Measurements from ENCODE around the gene FAM149B1.

The FAM149B1 gene

DNA sequence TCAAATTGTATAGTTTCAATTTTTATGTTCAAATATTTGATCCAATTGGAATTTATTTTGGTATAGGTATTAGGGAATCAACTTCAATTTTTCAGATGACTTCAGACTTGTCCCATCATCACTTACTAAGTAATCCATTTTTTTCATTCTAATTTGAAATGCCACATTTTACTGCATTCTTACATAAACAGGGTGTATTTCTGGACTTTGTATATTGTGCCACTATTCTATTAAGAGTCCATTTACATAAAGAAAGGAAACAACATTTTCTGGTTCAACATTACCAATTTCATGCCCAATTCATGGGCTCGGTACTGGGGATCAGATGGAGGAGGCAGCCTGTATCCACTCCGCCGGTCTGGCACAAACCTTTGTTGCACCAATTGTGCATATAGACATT, 15.9 kb upstream of the FAM149B1 start:
- peaks cover 68% of the 10 kb centered on the region for H3K36me3 ChIP-seq (ENCODE audit: insufficient read depth, low read length)
- H3K27me3 ChIP-seq (ENCODE audit: insufficient read depth, low read length, poor library complexity), result no peaks in the 10 kb centered on the region
- ATAC-seq (ENCODE audit: insufficient read depth, low read depth), result no peak
- no peaks in the 10 kb centered on the region for H3K4me1 ChIP-seq (ENCODE audit: insufficient read depth, low read length)
- 0 out of 2 replicates have a peak, but pooled peaks cover 4% of the 10 kb centered on the region for H3K79me2 ChIP-seq (ENCODE audit: insufficient read depth, low read length)
- DNase-seq, result no peak
- no peak overlapping the region for H3K27ac ChIP-seq (ENCODE audit: low read length)
- H3K9me3 ChIP-seq (ENCODE audit: insufficient read depth, low read length, severe bottlenecking), result no peaks in the 10 kb centered on the region
- no peak for TF ChIP-seq EZH2 (IDR thresholded peaks at IDR 0.05; ENCODE audit: borderline replicate concordance, low read depth, low read length, severe bottlenecking)
- TF ChIP-seq, protein P1, sequence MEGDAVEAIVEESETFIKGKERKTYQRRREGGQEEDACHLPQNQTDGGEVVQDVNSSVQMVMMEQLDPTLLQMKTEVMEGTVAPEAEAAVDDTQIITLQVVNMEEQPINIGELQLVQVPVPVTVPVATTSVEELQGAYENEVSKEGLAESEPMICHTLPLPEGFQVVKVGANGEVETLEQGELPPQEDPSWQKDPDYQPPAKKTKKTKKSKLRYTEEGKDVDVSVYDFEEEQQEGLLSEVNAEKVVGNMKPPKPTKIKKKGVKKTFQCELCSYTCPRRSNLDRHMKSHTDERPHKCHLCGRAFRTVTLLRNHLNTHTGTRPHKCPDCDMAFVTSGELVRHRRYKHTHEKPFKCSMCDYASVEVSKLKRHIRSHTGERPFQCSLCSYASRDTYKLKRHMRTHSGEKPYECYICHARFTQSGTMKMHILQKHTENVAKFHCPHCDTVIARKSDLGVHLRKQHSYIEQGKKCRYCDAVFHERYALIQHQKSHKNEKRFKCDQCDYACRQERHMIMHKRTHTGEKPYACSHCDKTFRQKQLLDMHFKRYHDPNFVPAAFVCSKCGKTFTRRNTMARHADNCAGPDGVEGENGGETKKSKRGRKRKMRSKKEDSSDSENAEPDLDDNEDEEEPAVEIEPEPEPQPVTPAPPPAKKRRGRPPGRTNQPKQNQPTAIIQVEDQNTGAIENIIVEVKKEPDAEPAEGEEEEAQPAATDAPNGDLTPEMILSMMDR (IDR thresholded peaks at IDR 0.05; ENCODE audit: borderline replicate concordance, extremely low read depth, low read length, poor library complexity, severe bottlenecking), result no peak
- H3K4me3 ChIP-seq (ENCODE audit: low read depth in 1 of 2, low read length in 2 of 2), result no peak overlapping the region
- no peak overlapping the region for H3K9ac ChIP-seq (ENCODE audit: low read depth, low read length)
- no peak overlapping the region for H2AFZ ChIP-seq (ENCODE audit: low read depth, low read length)
- 0 out of 2 replicates have a peak, but pooled peaks cover 3% of the 10 kb centered on the region for H4K20me1 ChIP-seq (ENCODE audit: insufficient read depth, low read length)
- H3K4me2 ChIP-seq (ENCODE audit: insufficient read depth, low read length), result no peak overlapping the region

GRCh38 chr10:73156054-73156453, 11.9 kb upstream of the FAM149B1 start:
- DNase-seq (no peak), ATAC-seq (ENCODE audit: insufficient read depth, low read depth) (no peak)
- peaks cover 2% of the 10 kb centered on the region; the same call in 1 of the 2 replicates for H3K4me1 ChIP-seq (ENCODE audit: insufficient read depth, low read length)
- no peak overlapping the region for H2AFZ ChIP-seq (ENCODE audit: low read depth, low read length)
- peaks cover 25% of the 10 kb centered on the region for H3K79me2 ChIP-seq (ENCODE audit: insufficient read depth, low read length)
- no peak overlapping the region for H3K9ac ChIP-seq (ENCODE audit: low read depth, low read length)
- H3K36me3 ChIP-seq (ENCODE audit: insufficient read depth, low read length), result peaks cover 66% of the 10 kb centered on the region
- no peak for TF ChIP-seq EZH2 (IDR thresholded peaks at IDR 0.05; ENCODE audit: borderline replicate concordance, low read depth, low read length, severe bottlenecking)
- TF ChIP-seq, protein P1 (IDR thresholded peaks at IDR 0.05; ENCODE audit: borderline replicate concordance, extremely low read depth, low read length, poor library complexity, severe bottlenecking), result no peak
- no peaks in the 10 kb centered on the region for H3K27me3 ChIP-seq (ENCODE audit: insufficient read depth, low read length, poor library complexity)
- H3K9me3 ChIP-seq (ENCODE audit: insufficient read depth, low read length, severe bottlenecking), result no peaks in the 10 kb centered on the region
- no peak overlapping the region for H3K4me3 ChIP-seq (ENCODE audit: low read depth in 1 of 2, low read length in 2 of 2)
- H4K20me1 ChIP-seq (ENCODE audit: insufficient read depth, low read length), result no peaks in the 10 kb centered on the region
- H3K4me2 ChIP-seq (ENCODE audit: insufficient read depth, low read length), result no peak overlapping the region
- no peak overlapping the region for H3K27ac ChIP-seq (ENCODE audit: low read length)

DNA sequence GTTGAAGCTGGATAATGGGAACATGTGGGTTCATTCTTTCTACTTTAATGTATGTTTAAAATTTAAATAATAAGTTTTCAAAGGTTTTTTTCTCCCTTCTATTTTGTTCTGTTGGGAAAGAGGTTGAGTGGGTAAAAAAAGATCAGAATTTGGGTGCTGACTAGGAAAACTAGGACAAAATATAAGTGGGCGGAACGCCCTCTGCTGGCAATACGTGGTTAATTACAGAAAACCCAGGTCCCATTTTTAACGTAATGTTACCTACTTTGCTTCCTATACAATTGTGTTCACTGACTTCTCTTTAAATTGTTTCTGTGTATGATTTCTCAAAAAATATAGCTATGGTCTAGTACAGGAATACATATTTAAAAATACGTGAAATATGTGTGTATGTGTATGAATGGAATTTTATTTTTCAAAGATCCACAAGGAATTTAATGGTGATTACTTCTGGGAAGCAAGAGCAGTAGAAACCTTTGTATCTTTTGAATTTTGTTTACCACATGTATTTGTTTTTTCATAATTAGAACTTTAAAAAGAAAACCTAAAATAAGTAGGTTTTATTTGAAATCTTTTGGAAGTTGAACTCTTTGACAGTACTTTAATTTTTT, 8.8 kb upstream of the FAM149B1 start:
- H3K4me3 ChIP-seq (ENCODE audit: low read depth in 1 of 2, low read length in 2 of 2), result no peak overlapping the region
- H3K27ac ChIP-seq (ENCODE audit: low read length), result no peak overlapping the region
- no peak overlapping the region for H3K4me2 ChIP-seq (ENCODE audit: insufficient read depth, low read length)
- peaks cover 23% of the 10 kb centered on the region; the same call in 1 of the 2 replicates for H3K4me1 ChIP-seq (ENCODE audit: insufficient read depth, low read length)
- ATAC-seq (ENCODE audit: insufficient read depth, low read depth) (peak; percentile 72; the same call in 1 of the 3 replicates), DNase-seq (peak; percentile 66)
- H3K27me3 ChIP-seq (ENCODE audit: insufficient read depth, low read length, poor library complexity), result no peaks in the 10 kb centered on the region
- no peak overlapping the region for H2AFZ ChIP-seq (ENCODE audit: low read depth, low read length)
- H3K79me2 ChIP-seq (ENCODE audit: insufficient read depth, low read length), result peaks cover 54% of the 10 kb centered on the region
- TF ChIP-seq, protein P1 (IDR thresholded peaks at IDR 0.05; ENCODE audit: borderline replicate concordance, extremely low read depth, low read length, poor library complexity, severe bottlenecking), result peak; percentile 82
- TF ChIP-seq EZH2 (IDR thresholded peaks at IDR 0.05; ENCODE audit: borderline replicate concordance, low read depth, low read length, severe bottlenecking), result no peak
- no peaks in the 10 kb centered on the region for H3K9me3 ChIP-seq (ENCODE audit: insufficient read depth, low read length, severe bottlenecking)
- H3K36me3 ChIP-seq (ENCODE audit: insufficient read depth, low read length), result peaks cover 62% of the 10 kb centered on the region
- no peak overlapping the region for H3K9ac ChIP-seq (ENCODE audit: low read depth, low read length)
- peaks cover 5% of the 10 kb centered on the region; the same call in 1 of the 2 replicates for H4K20me1 ChIP-seq (ENCODE audit: insufficient read depth, low read length)
